ENCODE measurements around the gene GET4.

GET4 gene

GRCh38 chr7:924541-925231 is 48.3 kb downstream of the GET4 start:
- TF ChIP-seq, protein P1, sequence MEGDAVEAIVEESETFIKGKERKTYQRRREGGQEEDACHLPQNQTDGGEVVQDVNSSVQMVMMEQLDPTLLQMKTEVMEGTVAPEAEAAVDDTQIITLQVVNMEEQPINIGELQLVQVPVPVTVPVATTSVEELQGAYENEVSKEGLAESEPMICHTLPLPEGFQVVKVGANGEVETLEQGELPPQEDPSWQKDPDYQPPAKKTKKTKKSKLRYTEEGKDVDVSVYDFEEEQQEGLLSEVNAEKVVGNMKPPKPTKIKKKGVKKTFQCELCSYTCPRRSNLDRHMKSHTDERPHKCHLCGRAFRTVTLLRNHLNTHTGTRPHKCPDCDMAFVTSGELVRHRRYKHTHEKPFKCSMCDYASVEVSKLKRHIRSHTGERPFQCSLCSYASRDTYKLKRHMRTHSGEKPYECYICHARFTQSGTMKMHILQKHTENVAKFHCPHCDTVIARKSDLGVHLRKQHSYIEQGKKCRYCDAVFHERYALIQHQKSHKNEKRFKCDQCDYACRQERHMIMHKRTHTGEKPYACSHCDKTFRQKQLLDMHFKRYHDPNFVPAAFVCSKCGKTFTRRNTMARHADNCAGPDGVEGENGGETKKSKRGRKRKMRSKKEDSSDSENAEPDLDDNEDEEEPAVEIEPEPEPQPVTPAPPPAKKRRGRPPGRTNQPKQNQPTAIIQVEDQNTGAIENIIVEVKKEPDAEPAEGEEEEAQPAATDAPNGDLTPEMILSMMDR (IDR thresholded peaks at IDR 0.05; ENCODE audit: low read depth, low read length, missing control alignments), result no peak
- H3K4me3 ChIP-seq (ENCODE audit: low read depth, low read length), result no peak overlapping the region
- in situ Hi-C loops (cut with HindIII; ENCODE audit: low sequenced_read_pairs), result no loop called here
- DNase-seq (ENCODE audit: low read depth), result no peak

DNA sequence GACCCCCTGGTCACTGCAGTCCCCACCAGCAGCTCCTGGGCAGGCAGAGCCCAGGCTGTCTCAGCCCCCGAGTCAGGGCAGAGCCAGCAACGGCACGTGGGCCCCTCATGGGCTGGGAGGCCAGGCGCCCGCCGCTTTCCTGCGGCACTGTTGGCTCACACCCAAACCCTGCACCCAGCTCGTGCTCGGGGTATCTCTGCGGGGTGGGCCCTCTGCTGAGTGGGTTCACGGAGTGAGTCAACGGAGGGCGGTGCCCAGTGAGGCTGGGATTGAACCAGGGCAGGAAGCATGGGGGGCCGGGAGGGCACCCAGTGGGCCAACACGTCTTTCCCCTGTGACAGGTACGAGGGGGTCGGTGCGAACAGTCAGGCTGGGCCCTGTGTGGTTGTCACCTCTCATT is 49.2 kb downstream of the GET4 start:
- no peak overlapping the region for H3K4me3 ChIP-seq (ENCODE audit: low read depth, low read length)
- no peak for DNase-seq (ENCODE audit: low read depth)
- in situ Hi-C loops (cut with HindIII; ENCODE audit: low sequenced_read_pairs), result no loop called here
- TF ChIP-seq, protein P1 (IDR thresholded peaks at IDR 0.05; ENCODE audit: low read depth, low read length, missing control alignments), result no peak

DNA sequence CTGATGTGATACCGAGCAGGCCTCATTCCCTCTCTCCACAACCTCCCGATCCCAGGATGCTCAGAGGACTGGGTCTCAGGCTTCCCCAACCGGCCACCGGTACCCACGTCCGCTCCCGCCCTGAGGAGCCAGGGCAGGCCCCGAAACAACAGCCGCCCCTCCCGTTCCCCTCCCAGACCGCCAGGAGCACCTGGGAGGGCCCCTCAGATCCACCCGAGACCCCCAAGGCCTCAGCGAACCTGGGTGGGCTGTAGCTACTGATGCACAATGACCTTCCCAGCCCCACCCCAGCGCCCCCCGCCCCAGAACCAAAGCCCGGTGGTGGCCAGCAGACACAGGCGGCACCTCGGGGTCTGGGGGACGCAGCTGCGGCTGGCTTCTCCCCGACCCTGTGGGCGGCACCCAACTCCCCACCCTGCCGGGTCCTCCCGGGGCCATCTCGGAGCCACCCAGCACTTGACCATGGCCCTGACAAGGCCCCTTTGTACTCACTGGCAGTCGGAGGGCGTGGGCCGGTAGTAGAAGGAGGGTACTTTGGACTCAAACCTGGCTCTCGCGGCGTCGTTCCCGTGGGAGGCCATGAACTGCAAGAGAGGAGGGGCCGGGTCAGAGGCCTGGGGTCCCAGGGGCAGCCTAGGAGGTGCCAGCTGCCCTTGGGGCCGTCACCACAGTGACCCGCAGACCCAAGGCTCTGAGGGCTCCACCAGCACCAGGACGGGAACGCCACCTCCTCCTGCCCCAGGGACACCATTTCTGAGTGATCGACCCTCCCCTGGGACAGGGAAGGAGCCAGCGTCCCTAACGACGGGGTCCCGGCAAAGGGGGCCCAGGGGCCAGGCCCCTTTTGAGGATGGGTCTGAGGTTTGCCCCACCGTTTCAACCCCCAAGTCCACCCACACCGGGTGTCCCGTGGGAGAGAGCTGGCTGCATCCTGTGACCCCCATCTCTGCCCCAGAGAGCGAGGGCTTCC is 50.0 kb downstream of the GET4 start:
- TF ChIP-seq, protein P1 (IDR thresholded peaks at IDR 0.05; ENCODE audit: low read depth, low read length, missing control alignments), result no peak
- in situ Hi-C loops (cut with HindIII; ENCODE audit: low sequenced_read_pairs), result no loop called here
- no peak for DNase-seq (ENCODE audit: low read depth)
- no peak overlapping the region for H3K4me3 ChIP-seq (ENCODE audit: low read depth, low read length)

GRCh38 chr7:927031-927671 is 50.8 kb downstream of the GET4 start:
- in situ Hi-C loops (cut with HindIII; ENCODE audit: low sequenced_read_pairs), result no loop called here
- no peak for DNase-seq (ENCODE audit: low read depth)
- TF ChIP-seq, protein P1 (IDR thresholded peaks at IDR 0.05; ENCODE audit: low read depth, low read length, missing control alignments), result no peak
- no peak overlapping the region for H3K4me3 ChIP-seq (ENCODE audit: low read depth, low read length)

- DNase-seq (ENCODE audit: low read depth), result no peak
- TF ChIP-seq, protein P1 (IDR thresholded peaks at IDR 0.05; ENCODE audit: low read depth, low read length, missing control alignments), result no peak
- in situ Hi-C loops (cut with HindIII; ENCODE audit: low sequenced_read_pairs), result no loop called here
- H3K4me3 ChIP-seq (ENCODE audit: low read depth, low read length), result no peak overlapping the region
Observed at GRCh38 chr7:929311-929711, 53.0 kb downstream of the GET4 start.

GRCh38 chr7:930975-931758 is 54.8 kb downstream of the GET4 start:
- TF ChIP-seq, protein P1 (IDR thresholded peaks at IDR 0.05; ENCODE audit: low read depth, low read length, missing control alignments), result no peak
- H3K4me3 ChIP-seq (ENCODE audit: low read depth, low read length), result no peak overlapping the region
- in situ Hi-C loops (cut with HindIII; ENCODE audit: low sequenced_read_pairs), result no loop called here
- DNase-seq (ENCODE audit: low read depth), result no peak
